ENCODE measurements around the gene CXCL6. TPM values are rescaled to one million over a fixed set of nuclear protein-coding genes. Genes with fewer than 3 reads are reported as not detected.

Gene CXCL6
- polyA plus RNA-seq, 3 donors: not detected

- Histone ChIP-seq H3K4me2 (replicated peaks; ENCODE audit: extremely low read depth, low read length, poor library complexity, severe bottlenecking) (no peak overlapping the region), H4K20me1 (ENCODE audit: insufficient read depth, low read length) (no peaks in the 10 kb centered on the region), H3K9me3 (replicated peaks in 1 of 2; ENCODE audit: control insufficient read depth in 1 of 2, insufficient read depth in 1 of 2, low read length in 2 of 2) (no peaks in the 10 kb centered on the region), H2AFZ (ENCODE audit: insufficient read depth, low read depth, low read length, poor library complexity, severe bottlenecking) (no peak overlapping the region), H3K79me2 (ENCODE audit: insufficient read depth, low read length) (peaks cover 4% of the 10 kb centered on the region), H3K9ac (ENCODE audit: insufficient read depth, low read length, poor library complexity, severe bottlenecking) (no peak overlapping the region), H3K4me3 (replicated peaks in 1 of 3; ENCODE audit: low read depth in 2 of 3, low read length in 3 of 3) (no peak overlapping the region), H3K36me3 (replicated peaks in 1 of 2; ENCODE audit: control insufficient read depth in 1 of 2, insufficient read depth in 2 of 2, low read length in 2 of 2) (no peaks in the 10 kb centered on the region), H3K27ac (ENCODE audit: low read depth in 1 of 2, low read length in 2 of 2) (no peak overlapping the region), H3K27me3 (ENCODE audit: control insufficient read depth in 2 of 2, insufficient read depth in 2 of 2, low read length in 2 of 2) (no peaks in the 10 kb centered on the region), H3K4me1 (ENCODE audit: control insufficient read depth in 1 of 2, insufficient read depth in 2 of 2, low read length in 2 of 2) (peaks cover 13 to 41% of the 10 kb centered on the region in 2 donors)
- TF ChIP-seq CTCF (IDR thresholded peaks at IDR 0.05): no peak
- H3K36me3 Mint-ChIP-seq: peaks cover 0 to 3% of the 10 kb centered on the region in 2 donors
- peaks cover 0 to 4% (median 2%) of the 10 kb centered on the region in 3 donors for H3K27me3 Mint-ChIP-seq (ENCODE audit: low read depth in 3 of 3)
- WGBS (ENCODE audit: insufficient coverage): no CpG with 5 or more reads among the region's 2 CpGs
- peaks cover 32% of the 10 kb centered on the region for H3K4me1 Mint-ChIP-seq
- H3K27ac Mint-ChIP-seq: no peak overlapping the region
- DNase-seq: no peak
- intact Hi-C loops (cut with micrococcal nuclease): no loop called here
- peaks cover 0 to 1% (median 0%) of the 10 kb centered on the region in 7 donors for H3K9me3 Mint-ChIP-seq
- H3K4me3 Mint-ChIP-seq: no peak overlapping the region
Observed at GRCh38 chr4:73866246-73866645, 29.8 kb downstream of the CXCL6 start.

- H4K20me1 ChIP-seq (ENCODE audit: insufficient read depth, low read length): no peaks in the 10 kb centered on the region
- H3K4me3 ChIP-seq (replicated peaks in 1 of 3; ENCODE audit: low read depth in 2 of 3, low read length in 3 of 3): no peak overlapping the region
- no peak overlapping the region for H3K27ac ChIP-seq (ENCODE audit: low read depth in 1 of 2, low read length in 2 of 2)
- Mint-ChIP-seq H3K36me3 (peaks cover 0 to 3% of the 10 kb centered on the region in 2 donors), H3K27me3 (ENCODE audit: low read depth in 3 of 3) (peaks cover 0 to 4% (median 2%) of the 10 kb centered on the region in 3 donors), H3K4me3 (no peak overlapping the region), H3K27ac (no peak overlapping the region), H3K9me3 (peaks cover 0 to 3% (median 0%) of the 10 kb centered on the region in 7 donors), H3K4me1 (peaks cover 43% of the 10 kb centered on the region)
- intact Hi-C loops (cut with micrococcal nuclease): no loop called here
- no peak for TF ChIP-seq CTCF (IDR thresholded peaks at IDR 0.05)
- H3K36me3 ChIP-seq (replicated peaks in 1 of 2; ENCODE audit: control insufficient read depth in 1 of 2, insufficient read depth in 2 of 2, low read length in 2 of 2): no peaks in the 10 kb centered on the region
- no peak overlapping the region for H3K9ac ChIP-seq (ENCODE audit: insufficient read depth, low read length, poor library complexity, severe bottlenecking)
- no peak overlapping the region for H2AFZ ChIP-seq (ENCODE audit: insufficient read depth, low read depth, low read length, poor library complexity, severe bottlenecking)
- H3K79me2 ChIP-seq (ENCODE audit: insufficient read depth, low read length): peaks cover 4% of the 10 kb centered on the region
- no peaks in the 10 kb centered on the region for H3K27me3 ChIP-seq (ENCODE audit: control insufficient read depth in 2 of 2, insufficient read depth in 2 of 2, low read length in 2 of 2)
- no peak for DNase-seq
- H3K9me3 ChIP-seq (replicated peaks in 1 of 2; ENCODE audit: control insufficient read depth in 1 of 2, insufficient read depth in 1 of 2, low read length in 2 of 2): no peaks in the 10 kb centered on the region
- 40% methylated on average over 1 of the region's 3 CpGs for WGBS (ENCODE audit: insufficient coverage)
- H3K4me2 ChIP-seq (replicated peaks; ENCODE audit: extremely low read depth, low read length, poor library complexity, severe bottlenecking): no peak overlapping the region
- peaks cover 26 to 57% of the 10 kb centered on the region in 2 donors for H3K4me1 ChIP-seq (ENCODE audit: control insufficient read depth in 1 of 2, insufficient read depth in 2 of 2, low read length in 2 of 2)
Observed at GRCh38 chr4:73867783-73868182, 31.3 kb downstream of the CXCL6 start.
